D721Med (cell line): ENCODE results near the gene GTF2F1.
"Not testable (repeated sequence)": the region's sequence is repeated elsewhere in the genome, so short reads cannot be mapped to it uniquely, and the experiment has no call there.

Source experiments
- DNase-seq: peaks from one replicate; pipeline ENCODE4 v3.0.0; 2011; ENCODE audit warnings: low spot score; ENCODE audit not compliant: insufficient read length
- FAIRE-seq: peaks from 2 replicates; lab custom pipeline; 2011; peaks lifted over from hg19 to GRCh38; lab: Jason Lieb, UNC
- CTCF ChIP-seq: IDR thresholded peaks from 2 replicates; pipeline ENCODE4 v1.5.1; 2012; ENCODE audit warnings: mild to moderate bottlenecking, control low read depth; ENCODE audit not compliant: insufficient read depth; ENCODE audit errors: missing control alignments

The GTF2F1 gene

GRCh38 chr19:6359568-6360341 is 33.2 kb downstream of the GTF2F1 start:
- FAIRE-seq (no peak), DNase-seq (no peak)
- TF ChIP-seq CTCF, result no peak

- FAIRE-seq (no peak), DNase-seq (no peak)
- TF ChIP-seq CTCF, result no peak
Observed at GRCh38 chr19:6358003-6358402, 35.0 kb downstream of the GTF2F1 start.

GRCh38 chr19:6357174-6357573 is 35.8 kb downstream of the GTF2F1 start:
- no peak for FAIRE-seq
- no peak for TF ChIP-seq CTCF

GRCh38 chr19:6355321-6356040 is 37.5 kb downstream of the GTF2F1 start:
- FAIRE-seq, DNase-seq: not testable (repeated sequence)

More at GRCh38 chr19:6357174-6357573, 35.8 kb downstream of the GTF2F1 start:
- DNase-seq, result no peak

- DNase-seq (no peak), FAIRE-seq (no peak)
- peak; percentile 11 for TF ChIP-seq CTCF
Observed at GRCh38 chr19:6354098-6354674, 38.8 kb downstream of the GTF2F1 start.

- no peak for DNase-seq
- TF ChIP-seq CTCF, result no peak
- FAIRE-seq, result no peak
Observed at GRCh38 chr19:6352381-6353165, 40.4 kb downstream of the GTF2F1 start.

- TF ChIP-seq CTCF, result no peak
- FAIRE-seq (no peak), DNase-seq (no peak)
Observed at GRCh38 chr19:6350688-6351087, 42.3 kb downstream of the GTF2F1 start.

GRCh38 chr19:6349271-6349670 is 43.7 kb downstream of the GTF2F1 start:
- not testable (repeated sequence) for DNase-seq, FAIRE-seq
